Measurements from ENCODE around the gene NVL.

DNA sequence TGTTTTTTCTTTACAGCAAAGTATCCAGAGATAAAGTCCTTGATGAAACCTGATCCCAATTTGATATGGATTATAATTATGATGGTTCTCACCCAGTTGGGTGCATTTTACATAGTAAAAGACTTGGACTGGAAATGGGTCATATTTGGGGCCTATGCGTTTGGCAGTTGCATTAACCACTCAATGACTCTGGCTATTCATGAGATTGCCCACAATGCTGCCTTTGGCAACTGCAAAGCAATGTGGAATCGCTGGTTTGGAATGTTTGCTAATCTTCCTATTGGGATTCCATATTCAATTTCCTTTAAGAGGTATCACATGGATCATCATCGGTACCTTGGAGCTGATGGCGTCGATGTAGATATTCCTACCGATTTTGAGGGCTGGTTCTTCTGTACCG lies 140.4 kb downstream of the NVL start:
- TF ChIP-seq, protein P1, sequence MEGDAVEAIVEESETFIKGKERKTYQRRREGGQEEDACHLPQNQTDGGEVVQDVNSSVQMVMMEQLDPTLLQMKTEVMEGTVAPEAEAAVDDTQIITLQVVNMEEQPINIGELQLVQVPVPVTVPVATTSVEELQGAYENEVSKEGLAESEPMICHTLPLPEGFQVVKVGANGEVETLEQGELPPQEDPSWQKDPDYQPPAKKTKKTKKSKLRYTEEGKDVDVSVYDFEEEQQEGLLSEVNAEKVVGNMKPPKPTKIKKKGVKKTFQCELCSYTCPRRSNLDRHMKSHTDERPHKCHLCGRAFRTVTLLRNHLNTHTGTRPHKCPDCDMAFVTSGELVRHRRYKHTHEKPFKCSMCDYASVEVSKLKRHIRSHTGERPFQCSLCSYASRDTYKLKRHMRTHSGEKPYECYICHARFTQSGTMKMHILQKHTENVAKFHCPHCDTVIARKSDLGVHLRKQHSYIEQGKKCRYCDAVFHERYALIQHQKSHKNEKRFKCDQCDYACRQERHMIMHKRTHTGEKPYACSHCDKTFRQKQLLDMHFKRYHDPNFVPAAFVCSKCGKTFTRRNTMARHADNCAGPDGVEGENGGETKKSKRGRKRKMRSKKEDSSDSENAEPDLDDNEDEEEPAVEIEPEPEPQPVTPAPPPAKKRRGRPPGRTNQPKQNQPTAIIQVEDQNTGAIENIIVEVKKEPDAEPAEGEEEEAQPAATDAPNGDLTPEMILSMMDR (IDR thresholded peaks at IDR 0.05): no peak
- TF ChIP-seq POLR2A (IDR thresholded peaks at IDR 0.05): no peak

Data from vagina (tissue), 2 donors.